GM18861 (cell line): Measurements from ENCODE around the gene CSNK2A3.
"Not testable (repeated sequence)": the region's sequence is repeated elsewhere in the genome, so short reads cannot be mapped to it uniquely, and the experiment has no call there.

Source experiments
- ATAC-seq: cut with Tn5 transposase; IDR thresholded peaks from one replicate; pipeline ENCODE4 v1.9.1; 2021; ENCODE audit not compliant: unreplicated experiment

CSNK2A3 gene

GRCh38 chr11:11352878-11353277 is at the start of gene CSNK2A3:
Gene CSNK2A3, minus strand, starts transcription at chr11:11353250. Its CDS starts 131 bp downstream, at chr11:11353119.
- ATAC-seq, result not testable (repeated sequence)

- ATAC-seq, result no peak
Observed at GRCh38 chr11:11401960-11402535, 49.0 kb upstream of the CSNK2A3 start.

- ATAC-seq, result no peak
Observed at GRCh38 chr11:11400635-11401232, 47.7 kb upstream of the CSNK2A3 start.

- no peak for ATAC-seq
Observed at GRCh38 chr11:11400121-11400520, 47.1 kb upstream of the CSNK2A3 start.

GRCh38 chr11:11397781-11398180 is 44.7 kb upstream of the CSNK2A3 start:
- no peak for ATAC-seq

- no peak for ATAC-seq
Observed at GRCh38 chr11:11397036-11397415, 44.0 kb upstream of the CSNK2A3 start.

- ATAC-seq, result no peak
Observed at GRCh38 chr11:11396301-11397035, 43.4 kb upstream of the CSNK2A3 start.

GRCh38 chr11:11395126-11395525 is 42.1 kb upstream of the CSNK2A3 start:
- no peak for ATAC-seq

GRCh38 chr11:11394241-11394640 is 41.2 kb upstream of the CSNK2A3 start:
- ATAC-seq, result no peak

GRCh38 chr11:11391796-11392463 is 38.9 kb upstream of the CSNK2A3 start:
- no peak for ATAC-seq

GRCh38 chr11:11391169-11391568 is 38.1 kb upstream of the CSNK2A3 start:
- no peak for ATAC-seq

GRCh38 chr11:11390068-11390771 is 37.2 kb upstream of the CSNK2A3 start:
- ATAC-seq, result no peak

- ATAC-seq, result no peak
Observed at GRCh38 chr11:11389238-11389637, 36.2 kb upstream of the CSNK2A3 start.

GRCh38 chr11:11387622-11388305 is 34.7 kb upstream of the CSNK2A3 start:
- ATAC-seq, result no peak

GRCh38 chr11:11387207-11387606 is 34.2 kb upstream of the CSNK2A3 start:
- ATAC-seq, result no peak

GRCh38 chr11:11384829-11385228 is 31.8 kb upstream of the CSNK2A3 start:
- no peak for ATAC-seq

GRCh38 chr11:11383995-11384394 is 30.9 kb upstream of the CSNK2A3 start:
- ATAC-seq, result no peak

GRCh38 chr11:11382858-11383532 is 29.9 kb upstream of the CSNK2A3 start:
- ATAC-seq, result no peak

GRCh38 chr11:11381471-11382105 is 28.5 kb upstream of the CSNK2A3 start:
- no peak for ATAC-seq

GRCh38 chr11:11380883-11381282 is 27.8 kb upstream of the CSNK2A3 start:
- ATAC-seq, result no peak
